NCI-H2227 (cell line): ENCODE results near the gene RBFOX2.
A peak's percentile ranks its signal among the peaks of the same experiment; 100 is the strongest.
"Not testable (repeated sequence)": the region's sequence is repeated elsewhere in the genome, so short reads cannot be mapped to it uniquely, and the experiment has no call there.

Experiments used
- DNase-seq: peaks from one replicate; lab custom pipeline; 2025; ENCODE audit not compliant: unreplicated experiment; lab: John Stamatoyannopoulos, UW

Gene RBFOX2

GRCh38 chr22:35791788-35792187 is 236.8 kb downstream of the RBFOX2 start:
- DNase-seq = not testable (repeated sequence)

DNA sequence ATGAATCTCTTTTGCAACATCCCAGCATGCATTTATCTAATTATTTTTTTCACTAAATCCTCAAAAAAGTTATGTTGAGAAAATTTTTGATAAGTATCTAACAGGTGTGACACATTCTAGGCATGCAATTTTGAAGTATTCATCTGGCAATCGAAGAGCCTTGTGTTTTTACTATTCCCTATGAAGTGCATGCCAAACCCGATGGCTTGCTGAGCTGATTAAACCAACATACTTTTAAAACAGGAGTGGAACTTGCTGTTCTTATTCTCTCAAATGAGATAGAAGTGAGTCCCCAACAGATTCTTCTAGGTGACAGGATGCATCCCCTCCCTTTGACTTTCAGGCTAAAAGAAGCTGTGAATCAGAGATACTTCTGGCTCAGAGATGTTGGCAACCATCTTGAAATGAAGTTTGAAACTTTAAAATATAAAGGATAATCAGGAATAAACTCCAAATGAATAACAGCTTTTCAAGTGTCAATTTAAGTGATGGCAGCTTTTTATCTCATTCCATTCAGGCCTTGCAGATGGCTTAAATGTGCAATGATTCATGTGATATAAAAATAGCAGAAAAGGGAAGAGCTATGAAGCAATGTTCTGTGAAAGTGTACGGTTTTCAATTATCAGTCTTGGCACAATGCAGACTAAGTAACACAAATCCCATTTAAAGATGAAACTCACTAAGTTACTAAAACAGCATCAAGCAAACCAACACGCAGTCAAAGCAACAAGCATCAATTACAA is 243.3 kb downstream of the RBFOX2 start:
- DNase-seq = no peak

- DNase-seq = no peak
Observed at GRCh38 chr22:35784633-35785032, 244.0 kb downstream of the RBFOX2 start.

DNA sequence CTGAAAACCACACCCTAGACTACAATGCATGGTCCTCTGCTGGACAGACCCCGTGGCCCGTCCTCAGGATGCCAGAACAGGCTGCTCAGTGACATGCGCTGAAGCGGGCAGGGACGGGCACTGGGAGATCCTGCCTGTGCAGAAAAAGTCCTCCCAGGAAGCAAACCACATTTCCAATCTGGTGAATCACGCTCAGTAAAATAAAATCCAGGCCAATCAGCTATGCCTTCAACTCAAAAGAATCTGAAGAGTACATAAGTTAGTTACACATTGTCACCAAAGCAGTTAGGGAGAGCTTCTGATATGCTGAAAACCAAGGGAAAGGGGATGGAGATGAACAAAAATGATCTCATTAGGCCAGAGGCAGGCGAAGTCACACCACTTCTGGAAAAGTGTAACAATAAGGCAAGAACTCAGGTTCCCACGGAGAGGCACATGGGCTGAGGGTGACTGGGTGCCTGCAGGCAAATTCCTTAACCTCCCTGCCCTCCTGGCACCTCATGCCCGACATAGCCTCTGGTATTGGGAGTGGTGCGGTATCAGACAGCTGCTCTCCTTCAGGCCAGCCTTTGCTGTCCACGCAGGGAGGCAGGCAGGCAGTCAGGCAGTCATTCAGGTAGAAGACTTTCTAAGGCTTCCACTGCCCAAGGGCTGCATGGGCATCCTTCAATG is 244.5 kb downstream of the RBFOX2 start:
- no peak for DNase-seq

- no peak for DNase-seq
Observed at GRCh38 chr22:35782504-35782903, 246.1 kb downstream of the RBFOX2 start.

DNA sequence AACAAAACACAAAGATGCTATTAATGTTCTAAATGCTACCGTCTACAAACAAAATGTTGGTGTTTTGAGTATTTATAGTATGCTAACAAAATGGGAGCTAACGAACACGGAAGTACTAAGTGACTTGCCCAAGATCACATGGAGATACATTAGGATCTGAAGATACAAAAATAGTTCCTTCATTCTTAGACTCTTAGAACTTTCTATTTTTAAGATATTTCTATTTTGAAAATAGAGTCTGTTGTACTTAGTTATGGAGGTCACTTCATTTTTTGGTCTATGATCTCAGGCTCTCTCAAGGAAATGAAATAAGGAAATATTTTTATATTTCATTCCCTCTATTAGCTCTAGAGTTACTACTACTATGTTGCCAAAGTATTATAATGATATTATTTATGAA is 246.7 kb downstream of the RBFOX2 start:
- DNase-seq = no peak

DNA sequence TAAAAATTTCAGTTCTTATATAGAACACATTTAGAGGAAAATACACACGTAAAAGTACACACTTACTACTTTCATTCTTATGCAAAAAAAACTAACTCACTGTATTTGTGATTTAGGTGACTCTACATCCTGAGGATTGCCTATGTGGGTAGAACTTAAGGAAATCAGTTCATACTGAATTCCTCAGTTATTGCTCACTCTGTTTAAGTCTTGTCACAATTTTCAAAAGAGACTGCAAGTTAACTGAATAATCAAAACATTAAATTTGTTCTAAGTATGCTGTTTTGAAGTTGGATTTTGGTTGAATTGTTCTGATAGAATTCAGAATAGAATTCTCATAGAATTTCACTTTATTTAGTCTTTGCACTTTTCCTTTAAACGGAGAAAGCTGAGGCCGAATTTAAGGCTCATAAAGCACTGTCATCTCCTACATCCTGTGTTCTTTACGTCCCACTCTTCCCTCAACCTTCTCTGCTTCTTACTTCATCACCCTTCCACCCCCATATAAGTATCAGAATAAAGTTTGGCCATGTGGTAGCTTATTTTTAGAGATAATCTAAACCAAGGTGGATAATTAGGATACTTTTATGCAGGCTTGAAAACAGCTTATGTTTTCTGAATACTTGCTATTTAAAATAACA is 251.2 kb downstream of the RBFOX2 start:
- no peak for DNase-seq

- no peak for DNase-seq
Observed at GRCh38 chr22:35775339-35775738, 253.3 kb downstream of the RBFOX2 start.

GRCh38 chr22:35769974-35770373 is 258.6 kb downstream of the RBFOX2 start:
- no peak for DNase-seq

DNA sequence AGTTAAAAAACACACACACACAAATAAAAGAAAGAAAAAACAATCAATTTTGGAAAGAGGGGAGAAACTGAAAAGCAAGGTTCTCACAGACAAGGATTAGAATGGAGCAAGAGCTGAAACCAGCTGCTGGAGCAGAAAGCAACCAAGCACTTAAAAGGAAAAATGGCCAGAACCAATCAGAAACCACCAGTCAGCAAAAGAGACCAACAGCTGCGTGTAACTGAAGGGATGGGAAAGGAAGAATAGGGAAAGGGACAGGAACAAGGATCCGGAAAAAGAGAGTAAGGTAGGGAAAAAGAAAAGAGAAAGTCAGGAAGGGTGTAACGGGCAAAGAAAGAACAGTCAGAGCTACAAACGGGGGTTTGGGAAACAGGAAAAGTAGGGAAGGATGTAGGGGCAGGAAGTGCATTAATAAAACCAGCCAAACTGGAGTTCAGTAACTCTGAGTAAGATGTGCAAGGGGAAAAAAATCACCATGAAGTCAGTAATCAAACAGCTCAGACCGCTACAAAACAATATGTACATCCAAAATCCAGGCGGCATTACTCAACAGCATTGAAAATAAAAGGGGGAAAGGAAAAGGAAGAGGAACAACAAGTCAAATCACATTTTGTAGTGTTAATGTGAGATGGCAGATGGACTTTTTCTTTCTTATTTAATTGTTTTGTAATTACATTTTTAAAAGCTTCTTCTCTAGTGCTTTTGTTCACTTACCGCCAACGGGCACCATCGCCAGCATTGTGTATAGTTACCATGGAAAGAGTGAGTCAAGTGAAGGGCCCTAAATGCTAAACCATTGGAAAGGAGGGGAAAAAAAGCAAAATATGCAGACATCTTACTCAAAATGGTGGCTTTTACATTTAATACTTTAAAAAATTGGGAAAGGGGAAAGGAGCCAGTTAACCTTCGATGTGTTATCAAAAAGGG is 261.7 kb downstream of the RBFOX2 start:
- peak; percentile 37 for DNase-seq

DNA sequence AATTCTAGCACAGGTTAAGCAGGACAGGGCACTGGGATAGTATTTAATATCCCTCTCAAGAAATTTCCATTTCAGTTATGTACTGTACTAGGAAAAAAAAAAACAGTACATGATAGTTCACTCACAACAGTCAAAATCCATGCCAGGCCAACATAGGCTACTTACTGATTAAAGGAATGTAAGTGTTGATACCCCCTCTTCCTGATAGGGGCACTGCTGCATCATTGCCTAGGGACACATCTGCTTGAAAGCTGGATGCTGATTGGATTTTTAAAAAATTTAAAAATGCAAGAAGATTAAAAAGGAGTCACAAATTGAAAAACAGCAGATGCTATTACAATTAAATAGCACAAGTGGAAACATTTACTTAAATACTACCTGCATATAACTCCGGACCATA is 267.6 kb downstream of the RBFOX2 start:
- DNase-seq = no peak

- DNase-seq = no peak
Observed at GRCh38 chr22:35758394-35758793, 270.2 kb downstream of the RBFOX2 start.

DNA sequence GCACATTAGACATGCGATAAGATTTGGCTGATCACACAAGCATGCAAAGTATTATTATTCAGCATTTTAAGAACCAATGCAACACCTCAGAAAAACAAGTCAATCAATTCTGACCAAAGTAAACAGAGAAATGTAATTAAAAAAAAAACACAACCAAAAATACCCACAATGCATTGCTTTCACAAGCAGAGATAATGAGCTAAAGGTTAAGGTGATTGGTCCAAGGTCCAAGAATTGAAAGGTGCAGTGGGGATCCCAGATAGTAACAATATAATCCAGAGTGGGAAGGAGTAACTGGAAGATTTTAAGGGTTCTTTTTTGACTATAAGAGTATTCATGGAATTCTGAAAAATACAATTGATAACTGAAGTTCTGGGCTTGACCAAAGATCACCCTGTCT is 271.9 kb downstream of the RBFOX2 start:
- no peak for DNase-seq

- DNase-seq = no peak
Observed at GRCh38 chr22:35754761-35755160, 273.9 kb downstream of the RBFOX2 start.

GRCh38 chr22:35752863-35753189 is 275.8 kb downstream of the RBFOX2 start:
- DNase-seq = no peak

DNA sequence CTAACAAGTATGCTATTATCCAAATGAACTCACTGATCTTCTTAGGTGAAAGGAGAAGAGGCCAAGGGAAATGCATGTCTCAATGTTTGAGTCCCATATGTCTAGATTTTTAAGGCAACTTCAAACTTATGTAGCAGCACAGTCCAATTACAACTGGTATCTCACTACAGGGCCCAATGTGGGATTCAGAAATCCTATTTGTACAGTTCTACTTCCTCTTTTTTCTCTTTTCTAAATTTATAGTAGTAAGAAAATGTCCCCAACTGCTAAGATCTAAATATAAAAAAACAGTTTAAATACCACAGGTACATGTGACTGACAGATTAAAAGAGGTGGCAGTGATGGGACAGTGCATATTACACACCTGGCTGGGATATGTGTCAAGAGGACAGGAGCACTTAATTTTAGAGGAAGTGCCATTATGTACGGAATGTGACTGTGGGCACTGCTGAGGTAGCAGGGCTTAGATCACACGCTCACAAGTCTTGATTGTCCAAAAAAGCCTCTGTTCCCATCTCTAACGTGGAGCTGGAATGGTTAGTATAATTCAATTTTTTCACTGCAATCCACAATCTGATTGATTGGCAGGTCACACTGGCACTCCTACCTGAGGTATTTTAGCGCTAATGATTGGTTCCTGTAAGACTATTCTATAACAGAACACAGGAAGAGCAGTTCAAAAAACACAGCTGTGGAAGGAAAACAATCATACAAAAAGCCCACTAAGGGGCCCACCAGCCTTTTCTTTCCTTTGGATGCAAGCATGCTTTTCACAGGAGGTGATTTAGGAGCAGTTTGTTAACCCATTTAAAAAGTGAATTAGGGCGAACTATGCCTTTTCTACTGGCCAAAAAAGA is 276.4 kb downstream of the RBFOX2 start:
- no peak for DNase-seq

GRCh38 chr22:35749808-35750207 is 278.8 kb downstream of the RBFOX2 start:
- DNase-seq = no peak

GRCh38 chr22:35746946-35747703 is 281.5 kb downstream of the RBFOX2 start:
- no peak for DNase-seq

DNA sequence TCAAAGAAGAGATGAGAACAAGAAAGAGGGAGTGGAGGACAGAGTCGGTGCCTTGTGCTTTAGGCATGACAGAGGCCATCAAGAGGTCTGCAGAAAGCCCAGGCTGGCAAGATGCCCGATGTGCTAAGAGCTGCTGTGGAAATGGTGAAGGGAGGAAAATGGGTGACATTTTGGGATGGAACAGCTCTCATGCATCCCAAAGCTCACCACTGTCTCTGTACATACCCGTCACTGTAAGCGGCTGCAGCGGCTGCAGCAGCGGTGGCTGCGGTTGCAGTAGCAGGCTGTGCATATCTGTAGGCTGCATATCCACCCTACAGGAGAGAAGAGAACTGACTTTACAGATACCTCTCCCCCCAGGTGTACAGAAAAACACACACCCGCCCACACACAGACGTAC is 282.4 kb downstream of the RBFOX2 start:
- no peak for DNase-seq
